HCT116 (cell line): Measurements from ENCODE around the gene TNKS1BP1. TPM values are rescaled to one million over a fixed set of nuclear protein-coding genes. Genes with fewer than 3 reads are reported as not detected.

ENCODE experiments used
- ATAC-seq: fragments of 200-7000 bp; cut with Tn5 transposase; 2 replicates; pipeline ENCODE4 v1.9.1; 2020; ENCODE audit warnings: mild to moderate bottlenecking, moderate library complexity
- BruUV-seq: library from RNA; stranded (reverse); fragments of 400-500 nt; replicated peaks from 2 replicates; lab custom pipeline; 2021; lab: Mats Ljungman, UMichigan
- CTCF ChIA-PET: fragments of 300-600 bp; sonication (Branson Sonifier 250); formaldehyde crosslinking; loops from one replicate; lab custom pipeline; 2021; ENCODE audit warnings: antibody characterized with exemption; lab: Charles Lee
- POLR2A ChIA-PET: fragments of 300-600, 350-600 bp; sonication (Branson Sonifier 250); formaldehyde crosslinking; loops from one replicate; lab custom pipeline; 2021; ENCODE audit warnings: antibody characterized with exemption; lab: Charles Lee
- RAD21 ChIA-PET, 2 experiments: fragments of 300-600 bp; sonication (Branson Sonifier 250); formaldehyde crosslinking; loops; one replicate each; lab custom pipeline; 2023; ENCODE audit warnings: low total read pairs in 2 of 2; ENCODE audit not compliant: uncharacterized antibody in 2 of 2, unreplicated experiment in 2 of 2, low non-redundant PET in 1 of 2; lab: Charles Lee
- DNase-seq: peaks from one replicate; pipeline ENCODE4 v3.0.0-alpha.2; 2010; ENCODE audit warnings: low read depth, low spot score
- H2AFZ ChIP-seq: fragments of 200-600 bp; shearing (Covaris generic), sonication (generic); 2 replicates; pipeline ENCODE4 v1.6.1; 2017; ENCODE audit warnings: low read depth, mixed run types, mixed read lengths, antibody characterized with exemption, low read length; ENCODE audit not compliant: poor library complexity, severe bottlenecking
- H3K27ac ChIP-seq: 2 replicates; pipeline ENCODE4 v1.5.1; 2012; ENCODE audit warnings: low read depth, low read length
- H3K27me3 ChIP-seq: fragments of 200-600 bp; sonication (generic); 2 replicates; pipeline ENCODE4 v1.6.1; 2016; ENCODE audit warnings: mixed run types, low read length, mixed read lengths; ENCODE audit not compliant: insufficient read depth
- H3K36me3 ChIP-seq, 2 experiments: fragments of 200-500 bp in 1 of 2; fragments of 200-600 bp in 1 of 2; sonication (Bioruptor generic) in 1 of 2; sonication (generic) in 1 of 2; 2 replicates each; pipeline versions ENCODE4 v1.5.1 to v1.6.1; 2014 to 2016; ENCODE audit warnings: low read length in 2 of 2, inconsistent platforms in 1 of 2, mixed read lengths in 1 of 2, mixed run types in 1 of 2; ENCODE audit not compliant: insufficient read depth in 2 of 2, control insufficient read depth in 1 of 2
- H3K4me1 ChIP-seq, 2 experiments: fragments of 200-600 bp in 1 of 2; sonication (generic) in 1 of 2; 2 replicates each; pipeline versions ENCODE4 v1.5.1 to v1.6.1; 2012 to 2017; ENCODE audit warnings: low read length in 2 of 2, inconsistent platforms in 1 of 2, mild to moderate bottlenecking in 1 of 2, mixed read lengths in 1 of 2, mixed run types in 1 of 2, moderate library complexity in 1 of 2; ENCODE audit not compliant: insufficient read depth in 2 of 2, control insufficient read depth in 1 of 2
- H3K4me2 ChIP-seq: fragments of 200-600 bp; sonication (generic); 2 replicates; pipeline ENCODE4 v1.6.1; 2017; ENCODE audit warnings: mixed run types, low read length, mixed read lengths
- H3K4me3 ChIP-seq, 2 experiments: fragments of 200-600 bp in 1 of 2; sonication (generic) in 1 of 2; replicated peaks in 1 of 2; 2 replicates each; pipeline ENCODE4 v1.5.1; 2011 to 2016; ENCODE audit warnings: low read length in 2 of 2, control low read depth in 1 of 2, low read depth in 1 of 2, mild to moderate bottlenecking in 1 of 2, mixed read lengths in 1 of 2, mixed run types in 1 of 2
- H3K79me2 ChIP-seq: fragments of 200-600 bp; sonication (generic); 2 replicates; pipeline ENCODE4 v1.6.1; 2017; ENCODE audit warnings: mild to moderate bottlenecking, mixed run types, low read length, moderate library complexity, mixed read lengths; ENCODE audit not compliant: insufficient read depth
- H3K9ac ChIP-seq: fragments of 200-600 bp; sonication (generic); 2 replicates; pipeline ENCODE4 v1.6.1; 2016; ENCODE audit warnings: low read length, mixed read lengths
- H3K9me2 ChIP-seq: fragments of 200-600 bp; sonication (generic), shearing (Covaris generic); 2 replicates; pipeline ENCODE4 v1.6.1; 2017; ENCODE audit warnings: mixed run types, mild to moderate bottlenecking, moderate library complexity; ENCODE audit not compliant: insufficient read depth
- H3K9me3 ChIP-seq, 2 experiments: fragments of 200-500 bp in 1 of 2; fragments of 200-600 bp in 1 of 2; sonication (Bioruptor generic) in 1 of 2; sonication (generic) in 1 of 2; 2 replicates each; pipeline ENCODE4 v1.6.1; 2014 to 2017; ENCODE audit warnings: low read length in 2 of 2, mixed read lengths in 2 of 2, inconsistent platforms in 1 of 2, low read depth in 1 of 2, mild to moderate bottlenecking in 1 of 2, mixed run types in 1 of 2, moderate library complexity in 1 of 2; ENCODE audit not compliant: control insufficient read depth in 1 of 2, insufficient read depth in 1 of 2
- H4K20me1 ChIP-seq: fragments of 200-600 bp; sonication (generic), shearing (Covaris generic); 2 replicates; pipeline ENCODE4 v1.6.1; 2017; ENCODE audit warnings: mixed run types, mild to moderate bottlenecking, moderate library complexity; ENCODE audit not compliant: insufficient read depth
- ATF3 ChIP-seq: IDR thresholded peaks from 2 replicates; pipeline ENCODE4 v1.6.1; 2012
- CBX3 ChIP-seq: IDR thresholded peaks from 2 replicates; pipeline ENCODE4 v1.6.1; 2012; ENCODE audit warnings: low read depth
- CTCF ChIP-seq, 3 experiments: fragments of 200-600 bp in 1 of 3; sonication (generic) in 1 of 3; IDR thresholded peaks in 2 of 3; conservative IDR thresholded peaks in 1 of 3; 2 replicates each; pipeline ENCODE4 v1.5.1; 2012 to 2017; ENCODE audit warnings: low read depth in 2 of 3, low read length in 2 of 3, antibody characterized with exemption in 1 of 3, borderline replicate concordance in 1 of 3, control low read depth in 1 of 3, mild to moderate bottlenecking in 1 of 3, mixed read lengths in 1 of 3, mixed run types in 1 of 3, moderate library complexity in 1 of 3; ENCODE audit not compliant: insufficient read depth in 1 of 3
- EGR1 ChIP-seq: IDR thresholded peaks from 2 replicates; pipeline ENCODE4 v1.6.1; 2012; ENCODE audit warnings: low read depth
- EZH2 ChIP-seq: fragments of 200-600 bp; sonication (generic); IDR thresholded peaks from 2 replicates; pipeline ENCODE4 v1.6.1; 2017; ENCODE audit warnings: antibody characterized with exemption, mixed run types
- FOSL1 ChIP-seq: IDR thresholded peaks from 2 replicates; pipeline ENCODE4 v1.6.1; 2012; ENCODE audit warnings: low read depth
- POLR2A ChIP-seq: IDR thresholded peaks from 2 replicates; pipeline ENCODE4 v1.7.0; 2011; ENCODE audit warnings: borderline replicate concordance; ENCODE audit not compliant: insufficient read depth, insufficient read length; ENCODE audit errors: extremely low read depth
- POLR2AphosphoS5 ChIP-seq: IDR thresholded peaks from 2 replicates; pipeline ENCODE4 v1.6.1; 2011; ENCODE audit warnings: mild to moderate bottlenecking, low read depth, low read length, moderate library complexity
- REST ChIP-seq: IDR thresholded peaks from 2 replicates; pipeline ENCODE4 v1.6.1; 2012; ENCODE audit warnings: low read depth
- SIN3A ChIP-seq: IDR thresholded peaks from 2 replicates; pipeline ENCODE4 v1.6.1; 2012; ENCODE audit warnings: low read depth
- SRF ChIP-seq: IDR thresholded peaks from 2 replicates; pipeline ENCODE4 v1.6.1; 2012; ENCODE audit warnings: low read depth
- TCF7L2 ChIP-seq: IDR thresholded peaks from 2 replicates; pipeline ENCODE4 v1.7.0; 2011; ENCODE audit warnings: borderline replicate concordance, inconsistent platforms; ENCODE audit not compliant: insufficient read depth, insufficient read length; ENCODE audit errors: extremely low read depth
- ZFX ChIP-seq: fragments of 450-650 bp; IDR thresholded peaks from 2 replicates; pipeline ENCODE4 v1.6.1; 2017
- ZNF274 ChIP-seq: fragments of 200-500 bp; sonication (Bioruptor generic); IDR thresholded peaks from 2 replicates; pipeline ENCODE4 v1.6.1; 2014; ENCODE audit warnings: mild to moderate bottlenecking, low read depth, low read length, inconsistent platforms
- intact Hi-C: fragments of 100-400 bp; cut with micrococcal nuclease; formaldehyde crosslinking; loops from 2 replicates; pipeline ENCODE4 v1.10.0; 2022
- total RNA-seq: library from RNA; stranded (reverse); gene quantifications from one replicate; pipeline ENCODE4 v1.2.1, GENCODE V29; 2021; ENCODE audit not compliant: unreplicated experiment

Gene TNKS1BP1
- total RNA-seq, 1 experiment from 2014 or later = 77.6 TPM

- intact Hi-C loops = no loop called here
- BruUV-seq = no TSS peak
- Histone ChIP-seq H3K9me2 (no peaks in the 10 kb centered on the region), H3K4me2 (no peak overlapping the region), H3K9ac (no peak overlapping the region), H3K4me1 (peaks cover 2 to 4% of the 10 kb centered on the region in 2 experiments), H4K20me1 (no peaks in the 10 kb centered on the region), H3K27ac (no peak overlapping the region), H3K27me3 (no peaks in the 10 kb centered on the region), H3K4me3 (no peak overlapping the region), H3K9me3 (no peaks in the 10 kb centered on the region), H2AFZ (no peak overlapping the region), H3K79me2 (0 out of 2 replicates have a peak, but pooled peaks cover 3% of the 10 kb centered on the region), H3K36me3 (peaks cover 13 to 22% of the 10 kb centered on the region in 2 experiments; a peak in 3 of 4 replicates)
- ChIA-PET RAD21 (no interaction called here), POLR2A (interaction anchor here (1.8 kb wide), 1 partner anchor 20 kb away, joined by 5 read pairs; no protein-coding TSS in a partner anchor), CTCF (no interaction called here)
- DNase-seq (no peak), ATAC-seq (no peak)
- no peak for TF ChIP-seq EGR1
- TF ChIP-seq REST = no peak
- no peak for TF ChIP-seq ZFX
- TF ChIP-seq SRF = no peak
- no peak for TF ChIP-seq SIN3A
- no peak for TF ChIP-seq CTCF (IDR thresholded peaks at IDR 0.05 in 2 of 3, conservative IDR thresholded peaks at IDR 0.05 in 1 of 3; ENCODE audit: borderline replicate concordance in 1 of 3, insufficient read depth in 1 of 3, low read depth in 2 of 3, low read length in 2 of 3)
- TF ChIP-seq EZH2 = no peak
- no peak for TF ChIP-seq FOSL1
- no peak for TF ChIP-seq ZNF274
- TF ChIP-seq ATF3 = no peak
- no peak for TF ChIP-seq CBX3
- TF ChIP-seq TCF7L2 = no peak
- no peak for TF ChIP-seq POLR2AphosphoS5
- TF ChIP-seq POLR2A = no peak
Observed at GRCh38 chr11:57305523-57305922, 19.2 kb downstream of the TNKS1BP1 start.
